ENCODE results near the gene QARS1.

DNA sequence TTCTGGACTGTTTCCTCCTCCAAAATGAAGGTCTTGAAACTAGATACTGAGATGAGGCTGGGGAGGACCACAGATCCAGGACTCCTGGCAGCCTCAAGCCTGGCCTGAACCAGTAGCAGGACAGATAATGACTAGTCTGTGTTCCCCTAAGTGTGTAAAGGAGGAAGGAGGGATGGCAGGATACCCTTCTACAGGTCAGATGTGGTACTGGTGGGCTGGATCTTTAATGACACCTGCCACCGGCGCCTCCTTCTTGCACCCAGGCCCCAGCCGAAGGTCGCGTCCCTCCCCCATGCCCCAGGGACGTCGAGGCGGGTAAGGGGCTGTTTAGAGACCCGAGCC, 15.5 kb upstream of the QARS1 start:
- TF ChIP-seq POLR2A (IDR thresholded peaks at IDR 0.05) (no peak), POLR2AphosphoS5 (IDR thresholded peaks at IDR 0.05) (no peak)
- TF ChIP-seq, protein P1, sequence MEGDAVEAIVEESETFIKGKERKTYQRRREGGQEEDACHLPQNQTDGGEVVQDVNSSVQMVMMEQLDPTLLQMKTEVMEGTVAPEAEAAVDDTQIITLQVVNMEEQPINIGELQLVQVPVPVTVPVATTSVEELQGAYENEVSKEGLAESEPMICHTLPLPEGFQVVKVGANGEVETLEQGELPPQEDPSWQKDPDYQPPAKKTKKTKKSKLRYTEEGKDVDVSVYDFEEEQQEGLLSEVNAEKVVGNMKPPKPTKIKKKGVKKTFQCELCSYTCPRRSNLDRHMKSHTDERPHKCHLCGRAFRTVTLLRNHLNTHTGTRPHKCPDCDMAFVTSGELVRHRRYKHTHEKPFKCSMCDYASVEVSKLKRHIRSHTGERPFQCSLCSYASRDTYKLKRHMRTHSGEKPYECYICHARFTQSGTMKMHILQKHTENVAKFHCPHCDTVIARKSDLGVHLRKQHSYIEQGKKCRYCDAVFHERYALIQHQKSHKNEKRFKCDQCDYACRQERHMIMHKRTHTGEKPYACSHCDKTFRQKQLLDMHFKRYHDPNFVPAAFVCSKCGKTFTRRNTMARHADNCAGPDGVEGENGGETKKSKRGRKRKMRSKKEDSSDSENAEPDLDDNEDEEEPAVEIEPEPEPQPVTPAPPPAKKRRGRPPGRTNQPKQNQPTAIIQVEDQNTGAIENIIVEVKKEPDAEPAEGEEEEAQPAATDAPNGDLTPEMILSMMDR (IDR thresholded peaks at IDR 0.05): no peak

Data from breast epithelium (tissue), 3 donors.